Ovary (tissue), 3 donors: ENCODE results near the gene DOK1.

ENCODE experiments used
- POLR2A ChIP-seq: fragments of 450-650 bp; IDR thresholded peaks from one replicate; pipeline ENCODE4 v1.6.1; 2017; ENCODE audit warnings: antibody characterized with exemption, mild to moderate bottlenecking, moderate library complexity
- TF ChIP-seq, protein P1 (sequence below), 3 donors: fragments of 450-650 bp in 2 of 3; fragments of 200-600 bp in 1 of 3; IDR thresholded peaks; one replicate each; pipeline versions ENCODE4 v1.5.1 to v1.8.0; 2016 to 2022; ENCODE audit warnings: antibody characterized with exemption in 3 of 3, mild to moderate bottlenecking in 1 of 3
- donor health status: DM: no; HTN: no; CAD: no.

DNA sequence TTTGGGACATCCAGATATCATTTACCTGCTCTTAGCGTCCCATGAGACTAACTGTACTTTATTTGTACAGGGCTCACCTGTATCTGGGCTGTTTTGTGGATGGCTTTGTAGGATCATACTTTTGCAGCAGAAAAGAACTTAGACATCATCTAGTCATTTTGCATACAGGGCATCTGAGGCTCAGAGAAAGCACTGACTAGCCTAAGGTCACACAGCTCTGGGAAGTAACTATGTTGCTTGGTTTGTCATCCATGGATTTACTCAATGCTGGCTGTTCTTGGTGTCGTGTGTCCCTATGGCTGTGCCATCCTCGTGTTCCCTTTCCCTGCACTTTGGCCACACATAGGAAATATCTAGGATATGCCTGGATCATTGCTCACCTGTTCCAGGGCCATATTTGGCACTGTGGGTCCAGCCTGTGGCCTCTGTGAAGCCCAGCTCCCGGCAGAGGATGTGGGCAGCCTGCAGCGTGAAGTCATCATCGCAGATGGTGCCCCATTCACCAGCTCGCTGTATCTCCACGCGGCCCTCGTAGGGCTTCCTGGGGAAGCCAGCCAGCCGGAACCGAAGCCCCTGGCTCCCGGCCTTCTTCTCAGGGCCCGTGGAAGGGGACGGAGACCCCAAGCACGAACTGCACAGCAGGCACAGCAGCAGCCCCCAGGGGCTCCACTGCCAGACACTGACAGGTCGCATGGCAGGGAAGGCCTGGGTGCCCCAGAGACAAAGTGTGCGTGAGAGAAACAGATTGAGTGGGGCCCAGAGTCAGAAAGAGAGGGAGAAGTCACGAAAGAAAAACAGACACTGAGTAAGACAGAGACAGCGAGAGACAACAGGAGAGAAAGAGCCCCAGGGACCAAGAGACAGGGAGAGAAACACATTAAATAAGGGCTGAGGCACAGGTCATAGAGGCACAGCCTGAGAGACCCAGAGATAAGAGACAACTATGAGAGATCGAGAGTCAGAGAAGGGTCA is 2.3 kb upstream of the DOK1 start:
- TF ChIP-seq, protein P1, sequence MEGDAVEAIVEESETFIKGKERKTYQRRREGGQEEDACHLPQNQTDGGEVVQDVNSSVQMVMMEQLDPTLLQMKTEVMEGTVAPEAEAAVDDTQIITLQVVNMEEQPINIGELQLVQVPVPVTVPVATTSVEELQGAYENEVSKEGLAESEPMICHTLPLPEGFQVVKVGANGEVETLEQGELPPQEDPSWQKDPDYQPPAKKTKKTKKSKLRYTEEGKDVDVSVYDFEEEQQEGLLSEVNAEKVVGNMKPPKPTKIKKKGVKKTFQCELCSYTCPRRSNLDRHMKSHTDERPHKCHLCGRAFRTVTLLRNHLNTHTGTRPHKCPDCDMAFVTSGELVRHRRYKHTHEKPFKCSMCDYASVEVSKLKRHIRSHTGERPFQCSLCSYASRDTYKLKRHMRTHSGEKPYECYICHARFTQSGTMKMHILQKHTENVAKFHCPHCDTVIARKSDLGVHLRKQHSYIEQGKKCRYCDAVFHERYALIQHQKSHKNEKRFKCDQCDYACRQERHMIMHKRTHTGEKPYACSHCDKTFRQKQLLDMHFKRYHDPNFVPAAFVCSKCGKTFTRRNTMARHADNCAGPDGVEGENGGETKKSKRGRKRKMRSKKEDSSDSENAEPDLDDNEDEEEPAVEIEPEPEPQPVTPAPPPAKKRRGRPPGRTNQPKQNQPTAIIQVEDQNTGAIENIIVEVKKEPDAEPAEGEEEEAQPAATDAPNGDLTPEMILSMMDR (IDR thresholded peaks at IDR 0.05), result no peak
- no peak for TF ChIP-seq POLR2A
